GM21515 (cell line): ENCODE results near the gene YIPF2.
"Not testable (repeated sequence)": the region's sequence is repeated elsewhere in the genome, so short reads cannot be mapped to it uniquely, and the experiment has no call there.

ENCODE experiments used
- ATAC-seq: cut with Tn5 transposase; IDR thresholded peaks from one replicate; pipeline ENCODE4 v1.9.1; 2021; ENCODE audit not compliant: unreplicated experiment

YIPF2 gene

DNA sequence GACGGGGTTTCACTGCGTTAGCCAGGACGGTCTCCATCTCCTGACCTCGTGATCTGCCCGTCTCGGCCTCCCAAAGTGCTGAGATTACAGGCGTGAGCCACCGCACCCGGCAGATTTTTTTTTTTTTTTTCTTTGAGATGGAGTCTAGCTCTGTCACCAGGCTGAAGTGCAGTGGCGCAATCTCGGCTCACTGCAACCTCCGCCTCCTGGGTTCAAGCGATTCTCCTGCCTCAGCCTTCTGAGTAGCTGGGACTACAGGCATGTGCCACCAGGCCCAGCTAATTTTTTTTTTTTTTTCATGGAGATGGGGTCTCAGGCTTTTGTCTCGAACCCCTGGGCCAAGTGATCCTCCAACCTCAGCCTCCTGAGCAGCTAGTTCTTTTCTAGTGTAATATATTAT lies 13.2 kb upstream of the YIPF2 start:
- not testable (repeated sequence) for ATAC-seq

DNA sequence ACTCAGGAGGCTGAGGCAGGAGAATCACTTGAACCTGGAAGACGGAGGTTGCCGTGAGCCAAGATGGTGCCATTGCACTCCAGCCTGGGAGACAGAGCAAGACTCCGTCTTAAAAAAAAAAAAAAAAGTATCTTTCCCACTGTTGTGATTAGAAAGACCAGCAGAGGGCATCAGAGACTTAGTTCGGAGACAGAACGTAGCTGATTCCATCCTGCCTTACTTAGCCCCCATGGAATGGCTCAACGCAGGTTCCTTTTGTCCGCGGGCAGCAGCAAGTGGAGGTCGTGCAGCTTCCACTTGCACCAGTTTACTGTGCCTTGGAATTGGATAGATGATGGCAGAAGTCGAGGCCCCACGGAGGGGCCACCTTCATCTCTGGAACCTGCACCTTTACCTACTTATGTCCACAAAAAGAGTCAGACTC lies 8.2 kb upstream of the YIPF2 start:
- no peak for ATAC-seq

DNA sequence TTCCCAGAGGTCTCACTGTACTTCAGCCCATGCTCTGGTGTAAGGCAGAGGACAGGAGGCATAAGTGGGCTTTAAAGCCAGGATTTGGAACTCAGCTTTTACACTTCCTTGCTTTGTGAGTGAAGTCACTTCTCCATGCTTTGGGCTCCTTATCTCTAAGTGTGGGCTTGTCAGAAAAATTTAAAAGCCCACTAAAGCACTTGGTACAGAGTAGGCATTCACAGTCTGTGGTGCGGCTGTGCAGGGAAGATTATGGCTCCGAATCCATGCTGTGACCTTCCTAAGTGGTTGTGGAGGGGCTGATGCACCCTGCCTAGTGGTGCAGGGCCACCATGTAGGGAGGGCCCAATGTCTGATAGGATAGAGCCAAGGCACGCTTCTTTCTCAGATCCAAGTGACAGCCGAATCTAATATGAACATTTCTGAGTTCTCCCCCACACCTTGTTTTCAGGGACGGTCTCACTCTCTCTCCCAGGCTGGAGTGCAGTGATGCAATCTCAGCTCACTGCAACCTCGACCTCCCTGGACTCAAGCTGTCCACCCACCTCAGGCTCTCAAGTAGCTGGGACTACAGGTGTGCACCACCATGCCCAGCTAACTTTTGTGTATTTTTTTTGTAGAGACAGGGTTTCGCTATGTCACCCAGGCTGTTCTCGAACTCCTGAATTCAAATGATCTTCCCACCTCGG lies 7.1 kb upstream of the YIPF2 start:
- no peak for ATAC-seq

DNA sequence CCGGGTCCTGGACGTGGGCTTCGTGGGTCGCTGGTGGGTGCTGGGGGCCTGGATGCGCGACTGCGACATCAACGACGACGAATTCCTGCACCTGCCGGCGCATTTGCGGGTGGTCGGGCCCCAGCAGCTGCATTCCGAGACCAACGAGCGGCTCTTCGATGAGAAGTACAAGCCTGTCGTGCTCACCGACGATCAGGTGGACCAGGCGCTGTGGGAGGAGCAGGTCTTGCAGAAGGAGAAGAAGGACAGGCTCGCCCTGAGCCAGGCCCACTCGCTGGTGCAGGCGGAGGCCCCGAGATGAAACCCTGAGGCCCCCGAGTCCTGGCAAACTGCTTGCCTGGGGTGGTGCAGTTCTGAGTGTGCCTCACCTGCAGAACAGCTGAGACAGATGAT lies 959 bp upstream of the YIPF2 start:
- ATAC-seq: no peak

DNA sequence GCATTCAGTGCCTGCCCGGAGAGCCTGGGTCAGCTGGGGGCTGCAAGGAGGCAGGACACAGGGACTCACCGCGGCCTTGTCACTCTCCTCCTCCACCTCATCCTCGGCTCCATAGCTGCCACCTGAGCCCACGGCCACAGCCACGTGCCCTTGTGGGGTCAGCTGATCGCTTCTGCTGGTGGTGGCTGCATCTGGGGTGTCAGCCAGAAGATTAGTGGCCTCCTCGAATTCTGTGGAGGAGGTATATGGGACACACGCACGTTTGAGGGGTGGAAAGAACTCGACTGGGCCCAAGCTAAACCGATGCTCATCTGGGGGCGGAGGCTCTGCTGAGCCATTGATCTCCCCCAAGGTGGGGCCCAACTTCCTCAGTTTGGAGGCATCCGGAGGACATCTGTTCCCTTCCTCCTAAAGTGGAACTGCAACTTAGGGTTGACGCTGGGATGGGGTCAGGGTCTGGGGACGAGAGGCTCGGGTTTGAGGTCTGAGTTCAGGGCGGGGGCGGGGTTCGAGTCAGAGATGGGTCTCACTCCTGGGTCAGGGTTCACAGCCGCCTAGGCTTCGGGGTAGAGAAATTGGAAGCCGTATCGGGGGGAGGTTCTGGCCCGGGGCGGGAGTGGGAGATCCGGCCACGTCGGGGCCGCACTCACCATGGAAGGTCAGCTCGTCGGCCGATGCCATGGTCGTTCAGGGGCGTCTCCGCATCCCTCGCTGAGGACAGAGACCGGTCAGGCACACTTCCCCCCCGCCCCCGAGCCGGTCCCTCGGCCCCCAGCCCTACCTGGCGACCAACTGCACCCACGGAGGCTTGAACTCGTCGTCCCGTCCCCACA lies 493 bp downstream of the YIPF2 start:
- ATAC-seq: peak; percentile 16

DNA sequence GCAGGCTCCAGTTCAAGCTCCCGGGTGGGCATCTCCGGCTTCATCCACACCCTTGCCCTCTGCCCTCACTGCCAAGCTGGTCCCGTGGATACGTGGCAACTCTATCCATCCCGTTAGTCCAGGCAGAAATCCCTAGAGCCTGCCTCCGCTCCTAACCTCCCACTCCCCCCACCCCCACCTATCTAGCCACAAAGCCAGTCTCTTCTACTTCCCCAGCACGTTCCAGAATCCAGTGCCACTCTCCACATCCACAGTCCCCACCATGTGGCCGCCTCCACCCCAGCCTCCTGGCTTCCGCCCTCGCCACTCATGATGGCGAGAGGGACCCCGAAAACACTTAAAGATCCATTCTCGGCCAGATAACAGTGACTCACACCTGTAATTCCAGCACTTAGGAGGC lies 3.8 kb downstream of the YIPF2 start:
- no peak for ATAC-seq

DNA sequence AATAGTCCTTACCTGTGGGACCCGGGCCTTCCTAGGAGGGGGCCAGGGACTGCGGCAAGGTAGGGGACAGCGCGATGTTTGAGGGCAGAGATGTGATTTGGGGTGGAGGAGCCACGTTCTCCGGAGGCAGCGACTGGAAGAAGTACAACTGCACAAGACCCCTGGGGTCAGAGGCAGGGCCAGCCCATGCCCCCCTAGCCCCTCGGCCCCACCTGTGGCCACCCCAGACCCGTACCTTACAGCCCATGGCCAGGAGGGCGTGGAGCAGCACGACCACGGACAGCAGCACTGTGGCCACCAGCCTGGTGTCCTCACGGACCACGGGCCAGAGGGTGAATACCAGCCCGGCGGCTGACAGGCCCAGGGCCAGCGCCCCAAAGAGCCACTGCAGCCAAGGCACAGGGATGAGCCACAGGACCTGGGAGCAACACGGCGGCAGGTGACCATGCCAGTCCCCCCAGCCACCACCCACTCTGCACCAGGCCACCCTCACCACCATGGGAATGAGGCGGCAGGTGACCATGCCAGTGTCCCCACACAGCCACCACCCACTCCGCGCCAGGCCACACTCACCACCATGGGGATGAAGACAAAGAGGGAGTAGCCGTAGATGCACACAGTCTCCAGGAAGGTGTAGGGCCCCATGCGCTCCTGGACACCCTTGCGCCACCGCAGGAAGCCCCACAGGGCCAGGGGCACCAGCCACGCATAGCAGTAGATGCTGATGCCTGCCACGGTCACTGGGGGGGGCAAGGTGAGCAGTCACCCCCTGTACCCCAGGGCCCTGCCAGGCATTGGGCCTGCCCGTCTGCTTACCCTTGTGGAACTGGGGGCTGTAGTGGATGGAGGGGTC lies 5.0 kb downstream of the YIPF2 start:
- ATAC-seq: no peak

DNA sequence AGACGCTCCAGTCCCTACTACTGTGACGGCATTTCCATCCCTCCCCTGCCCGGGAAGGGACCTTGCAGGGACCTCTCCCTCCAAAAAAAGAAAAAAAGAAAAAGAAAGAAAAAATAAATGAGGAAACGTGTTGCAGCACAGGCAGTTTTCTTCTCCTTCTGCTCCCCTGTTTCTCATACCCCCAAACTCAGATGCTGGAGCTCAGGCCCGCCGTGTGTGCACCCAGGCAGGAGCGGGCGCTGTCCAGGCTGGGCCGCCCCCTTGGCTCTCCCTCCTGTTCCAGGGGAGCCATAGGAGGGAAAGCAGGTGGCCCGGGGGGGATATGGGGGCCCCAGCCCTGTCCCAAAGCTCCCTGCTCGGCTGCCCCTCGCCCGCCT lies 5.8 kb downstream of the YIPF2 start:
- no peak for ATAC-seq

DNA sequence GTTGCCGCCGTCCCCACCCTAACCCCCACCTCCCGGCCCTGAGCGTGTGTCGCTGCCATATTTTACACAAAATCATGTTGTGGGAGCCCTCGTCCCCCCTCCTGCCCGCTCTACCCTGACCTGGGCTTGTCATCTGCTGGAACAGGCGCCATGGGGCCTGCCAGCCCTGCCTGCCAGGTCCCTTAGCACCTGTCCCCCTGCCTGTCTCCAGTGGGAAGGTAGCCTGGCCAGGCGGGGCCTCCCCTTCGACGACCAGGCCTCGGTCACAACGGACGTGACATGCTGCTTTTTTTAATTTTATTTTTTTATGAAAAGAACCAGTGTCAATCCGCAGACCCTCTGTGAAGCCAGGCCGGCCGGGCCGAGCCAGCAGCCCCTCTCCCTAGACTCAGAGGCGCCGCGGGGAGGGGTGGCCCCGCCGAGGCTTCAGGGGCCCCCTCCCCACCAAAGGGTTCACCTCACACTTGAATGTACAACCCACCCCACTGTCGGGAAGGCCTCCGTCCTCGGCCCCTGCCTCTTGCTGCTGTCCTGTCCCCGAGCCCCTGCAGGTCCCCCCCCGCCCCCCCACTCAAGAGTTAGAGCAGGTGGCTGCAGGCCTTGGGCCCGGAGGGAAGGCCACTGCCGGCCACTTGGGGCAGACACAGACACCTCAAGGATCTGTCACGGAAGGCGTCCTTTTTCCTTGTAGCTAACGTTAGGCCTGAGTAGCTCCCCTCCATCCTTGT lies 6.4 kb downstream of the YIPF2 start:
- no peak for ATAC-seq

DNA sequence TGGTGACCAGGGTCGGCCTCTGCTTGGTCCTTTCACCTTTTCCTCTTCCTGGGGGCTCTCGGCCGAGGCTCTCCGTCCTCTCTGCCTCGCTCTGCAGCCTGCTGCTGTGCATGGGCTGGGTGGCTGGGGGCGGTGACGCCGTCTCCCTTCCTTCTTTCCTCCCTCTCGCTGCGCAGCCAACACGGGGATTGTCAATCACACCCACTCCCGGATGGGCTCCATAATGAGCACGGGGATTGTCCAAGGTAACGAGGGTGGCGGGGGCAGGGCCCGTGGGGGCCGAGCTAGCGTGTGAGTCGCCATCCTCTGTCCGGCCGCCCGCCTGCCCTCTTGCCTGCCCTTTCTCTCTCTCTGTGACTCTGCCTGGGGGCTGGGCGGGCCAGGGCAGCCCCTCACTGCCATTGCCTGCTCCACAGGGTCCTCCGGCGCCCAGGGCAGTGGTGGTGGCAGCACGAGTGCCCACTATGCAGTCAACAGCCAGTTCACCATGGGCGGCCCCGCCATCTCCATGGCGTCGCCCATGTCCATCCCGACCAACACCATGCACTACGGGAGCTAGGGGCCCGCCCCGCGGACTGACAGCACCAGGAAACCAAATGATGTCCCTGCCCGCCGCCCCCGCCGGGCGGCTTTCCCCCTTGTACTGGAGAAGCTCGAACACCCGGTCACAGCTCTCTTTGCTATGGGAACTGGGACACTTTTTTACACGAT lies 7.1 kb downstream of the YIPF2 start:
- ATAC-seq: no peak

DNA sequence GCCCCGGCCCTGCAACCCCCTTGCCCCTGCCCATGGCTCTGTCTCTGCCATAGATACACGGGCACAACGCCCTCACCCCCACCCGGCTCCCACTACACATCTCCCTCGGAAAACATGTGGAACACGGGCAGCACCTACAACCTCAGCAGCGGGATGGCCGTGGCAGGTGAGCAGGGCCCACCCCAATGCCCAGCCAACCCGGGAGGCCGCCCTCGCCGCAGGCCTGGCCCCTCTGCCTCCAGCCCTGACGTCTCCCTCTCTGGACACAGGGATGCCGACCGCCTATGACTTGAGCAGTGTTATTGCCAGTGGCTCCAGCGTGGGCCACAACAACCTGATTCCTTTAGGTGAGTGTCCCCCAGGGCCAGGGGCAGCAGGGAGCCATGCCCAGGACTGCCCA lies 7.7 kb downstream of the YIPF2 start:
- no peak for ATAC-seq

DNA sequence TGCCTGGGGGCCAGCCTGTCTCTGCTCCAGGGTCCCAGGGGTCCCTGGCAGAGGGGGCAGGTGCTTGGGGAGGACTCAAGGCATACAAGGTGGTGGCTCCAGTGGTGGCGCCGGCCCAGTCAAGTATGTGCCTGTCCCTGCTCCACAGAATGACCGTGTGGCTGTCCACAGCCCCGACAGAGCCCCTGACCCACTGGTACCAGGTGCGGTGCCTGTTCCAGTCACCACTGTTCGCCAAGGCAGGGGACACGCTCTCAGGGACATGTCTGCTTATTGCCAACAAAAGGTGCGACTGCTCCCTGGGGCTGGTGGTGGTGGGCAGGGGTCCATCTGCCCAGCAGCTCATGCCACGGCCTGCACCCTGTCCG lies 8.2 kb downstream of the YIPF2 start:
- ATAC-seq: no peak

DNA sequence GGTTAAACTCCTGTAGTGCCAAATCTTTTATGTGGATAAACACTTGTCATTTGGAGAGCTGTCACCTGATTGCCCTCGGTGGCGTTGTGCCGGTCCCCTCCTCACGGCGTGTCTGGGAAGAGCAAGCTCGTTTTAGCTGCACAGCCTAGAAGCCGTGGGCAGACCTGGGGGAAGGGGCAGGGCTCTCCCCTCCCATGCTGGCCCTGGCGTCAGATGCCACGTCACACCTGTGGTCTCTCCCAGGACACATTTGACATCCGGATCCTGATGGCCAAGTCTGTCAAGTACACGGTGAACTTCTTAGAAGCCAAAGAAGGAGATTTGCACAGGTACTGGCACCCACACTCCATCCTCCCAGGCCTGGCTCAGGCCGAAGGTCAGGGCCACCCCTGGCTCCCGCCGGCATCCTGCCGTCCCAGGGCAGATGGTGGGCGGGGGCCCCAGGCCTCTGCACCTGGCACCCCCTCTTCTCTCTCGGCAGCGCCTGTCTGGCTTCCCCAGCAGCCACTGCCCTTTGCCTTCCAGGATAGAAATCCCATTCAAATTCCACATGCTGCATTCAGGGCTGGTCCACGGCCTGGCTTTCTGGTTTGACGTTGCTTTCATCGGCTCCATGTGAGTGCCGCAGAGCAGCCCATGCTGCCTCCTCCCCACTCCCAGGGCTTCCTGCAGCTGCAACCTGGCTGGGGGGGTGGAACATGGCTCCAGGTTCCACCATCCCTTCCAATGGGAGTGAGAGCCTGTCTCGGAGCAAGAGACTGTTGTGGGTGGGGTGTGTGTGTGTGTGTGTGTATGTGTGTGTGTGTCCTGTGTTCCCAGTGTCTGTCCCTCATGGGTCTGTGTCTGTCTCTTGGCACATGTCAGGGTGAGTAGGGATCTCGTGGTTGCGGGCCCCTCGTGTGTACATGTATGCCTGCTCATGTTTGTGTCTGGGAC lies 8.8 kb downstream of the YIPF2 start:
- no peak for ATAC-seq

DNA sequence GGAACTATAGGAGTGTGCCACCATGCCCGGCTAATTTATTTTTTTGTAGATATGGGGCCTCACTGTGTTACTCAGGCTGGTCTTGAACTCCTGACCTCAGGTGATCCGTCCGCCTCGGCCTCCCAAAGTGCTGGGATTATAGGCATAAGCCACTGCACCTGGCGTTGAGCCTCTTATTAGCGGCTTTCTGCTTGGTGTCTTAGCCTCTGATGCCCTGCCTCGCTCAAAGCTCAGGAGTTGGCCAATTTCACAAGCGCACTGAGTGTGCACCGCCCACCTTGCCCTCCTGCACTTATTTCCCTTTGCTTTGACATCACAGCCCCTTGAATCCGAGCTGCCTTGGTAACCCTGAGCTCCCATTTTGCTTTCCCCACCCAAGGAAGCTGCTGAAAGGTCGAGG lies 10.1 kb downstream of the YIPF2 start:
- no peak for ATAC-seq

DNA sequence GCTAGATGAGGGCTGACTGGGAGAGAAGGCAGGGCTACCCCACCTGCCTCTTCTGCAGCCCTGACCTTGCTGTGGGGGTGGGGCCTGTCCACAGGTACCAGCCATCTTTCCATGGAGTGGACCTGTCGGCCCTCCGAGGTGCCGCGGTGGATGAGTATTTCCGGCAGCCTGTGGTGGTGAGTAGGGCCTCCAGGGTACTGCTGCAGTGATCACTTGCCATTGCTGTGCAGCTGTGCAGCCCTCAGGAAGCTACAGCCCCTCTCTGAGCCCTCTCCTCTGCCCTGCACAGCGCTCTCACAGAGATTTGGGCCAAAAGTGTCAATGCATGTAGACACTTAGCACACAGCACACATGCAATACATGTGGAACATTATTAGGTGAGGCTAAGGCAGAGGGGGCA lies 11.8 kb downstream of the YIPF2 start:
- no peak for ATAC-seq

DNA sequence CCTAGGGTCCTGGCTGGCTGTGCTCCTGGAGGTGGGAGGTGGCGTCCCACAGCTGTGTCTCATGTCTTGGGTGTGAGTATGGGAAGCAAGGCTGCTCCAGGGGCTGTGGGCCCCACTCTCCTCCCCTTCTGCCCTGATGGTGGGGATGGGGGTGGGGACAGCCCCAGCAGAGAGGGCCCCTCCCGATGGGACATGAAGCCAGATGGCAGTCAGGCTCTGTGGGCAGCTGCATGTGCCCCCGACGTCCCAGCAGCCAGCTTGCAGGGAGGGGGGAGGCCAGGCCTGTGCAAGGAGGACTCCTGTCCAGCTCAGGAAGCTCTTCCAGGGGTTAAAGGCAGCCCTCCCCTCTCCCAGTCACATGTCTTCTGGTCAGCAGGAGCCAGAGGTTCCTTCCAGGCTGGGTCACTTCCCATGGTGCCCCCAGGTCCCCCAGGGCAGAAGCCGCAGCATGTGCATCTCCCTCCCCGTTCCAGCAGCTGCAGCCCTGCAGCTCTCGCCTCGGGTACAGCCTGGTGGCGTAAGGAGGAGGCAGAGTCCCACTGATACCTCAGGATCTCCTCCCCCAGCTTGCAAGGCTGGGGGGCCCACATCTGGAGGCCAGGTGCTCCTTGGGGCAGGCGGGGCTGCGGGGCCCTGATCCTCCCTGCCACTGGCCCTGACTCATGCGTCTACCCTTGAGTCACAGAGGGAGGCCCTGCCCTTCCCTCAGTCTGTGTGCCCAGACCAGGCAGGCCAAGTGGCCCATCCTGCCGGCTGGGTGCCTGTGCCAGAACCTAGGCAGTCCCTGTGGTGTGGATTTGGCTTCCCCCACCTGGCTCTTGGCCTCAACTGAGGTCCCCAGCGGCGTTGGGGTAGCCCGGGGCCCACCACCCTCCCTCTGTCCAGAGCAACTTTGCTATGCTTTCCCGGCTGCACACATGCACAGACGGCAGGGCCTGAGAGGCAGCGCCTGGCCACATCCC lies 13.0 kb downstream of the YIPF2 start:
- no peak for ATAC-seq

DNA sequence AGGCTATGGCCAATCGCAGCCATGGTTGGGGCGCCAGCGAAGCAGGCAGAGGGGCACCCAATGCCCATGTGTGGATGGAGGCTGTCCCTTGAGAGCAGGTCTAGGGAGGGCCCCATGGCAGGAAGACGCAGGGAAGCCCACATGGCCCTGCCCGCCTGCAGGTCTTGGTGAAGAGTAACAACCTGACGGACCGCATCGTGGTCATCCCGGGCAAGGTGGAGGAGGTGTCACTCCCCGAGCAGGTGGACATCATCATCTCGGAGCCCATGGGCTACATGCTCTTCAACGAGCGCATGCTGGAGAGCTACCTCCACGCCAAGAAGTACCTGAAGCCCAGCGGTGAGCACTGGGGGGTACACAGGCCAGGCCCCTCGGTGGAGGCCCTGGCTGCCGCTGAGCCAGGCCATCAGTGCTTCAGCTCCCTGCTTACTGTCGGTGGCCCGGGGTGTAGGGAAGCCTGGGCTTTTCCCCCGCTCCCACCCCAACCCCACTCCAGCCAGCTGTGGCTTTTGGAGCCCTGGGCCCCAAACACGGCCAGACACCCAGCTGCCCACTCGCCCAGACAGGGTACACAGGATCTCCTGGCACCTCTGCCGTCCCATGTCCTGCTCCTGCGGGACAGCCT lies 14.6 kb downstream of the YIPF2 start:
- no peak for ATAC-seq

DNA sequence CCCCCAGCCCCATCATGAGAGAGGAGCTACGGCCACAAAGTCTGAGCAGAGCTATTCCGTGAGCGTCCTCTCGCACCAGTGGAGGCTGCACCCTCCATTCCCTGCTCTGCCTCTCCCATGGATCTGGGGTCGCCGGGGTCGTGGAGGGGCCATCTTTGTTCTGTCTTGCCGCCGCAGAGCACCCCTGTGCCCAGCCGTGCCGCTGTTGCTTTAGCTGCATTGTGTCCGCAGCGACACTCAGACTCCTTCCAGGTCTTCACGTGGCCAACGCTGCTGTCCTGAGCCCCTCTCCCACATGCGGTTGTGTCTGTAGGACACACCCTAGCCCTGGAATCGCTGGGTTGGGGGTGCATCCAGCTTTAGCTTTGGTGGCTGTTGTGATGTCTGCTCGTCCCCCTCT lies 15.8 kb downstream of the YIPF2 start:
- no peak for ATAC-seq
